Measurements from ENCODE around the gene RNASEH2A. TPM values are rescaled to one million over a fixed set of nuclear protein-coding genes. Genes with fewer than 3 reads are reported as not detected.

The RNASEH2A gene
- total and polyA plus RNA-seq, 4 experiments from 2014 or later: 10.5 to 23.5 (median 14.7) TPM

- intact Hi-C loops (cut with micrococcal nuclease): loop anchor here (5.0 kb wide), 3 partner anchors 154 to 1054 kb away; partner anchors contain the start of genes IER2, RAD23A and STX10
- Mint-ChIP-seq H3K36me3 (peaks cover 7 to 28% of the 10 kb centered on the region in 2 donors), H3K4me1 (peaks cover 31 to 61% (median 40%) of the 10 kb centered on the region in 4 donors), H3K9me3 (peaks cover 0 to 24% (median 0%) of the 10 kb centered on the region in 8 donors), H3K4me3 (peak overlapping the region; percentile 92 to 98 (median 95)), H3K27me3 (no peaks in the 10 kb centered on the region), H3K27ac (peak overlapping the region in 6 of 7 donors; percentile 99 to 100 (median 100))
- Histone ChIP-seq H3K9me3 (ENCODE audit: control insufficient read depth in 1 of 2, low read length in 2 of 2) (no peaks in the 10 kb centered on the region), H3K36me3 (ENCODE audit: insufficient read depth, low read length) (peaks cover 4% of the 10 kb centered on the region), H3K4me1 (ENCODE audit: insufficient read depth, low read length) (peaks cover 50% of the 10 kb centered on the region), H3K4me3 (ENCODE audit: low read length in 2 of 2) (peak overlapping the region; percentile 88 to 100), H3K27ac (ENCODE audit: low read depth, low read length) (peak overlapping the region; percentile 100), H3K27me3 (ENCODE audit: insufficient read depth, low read length) (no peaks in the 10 kb centered on the region)
- peak in 1 of 5 donors; percentile 57 for DNase-seq
- ChIA-PET POLR2A (ENCODE audit: partially characterized antibody) (interaction anchor here (0.6 to 20.0 kb wide), 27 partner anchors 10 to 1725 kb away, joined by 3 to 1162 read pairs (median 4); partner anchors contain the start of genes CALR, DHPS, DNAJB1 and FBXW9), CTCF (ENCODE audit: partially characterized antibody) (interaction anchor here (0.8 to 17.4 kb wide), 7 partner anchors 9 to 141 kb away, joined by 3 to 906 read pairs (median 5); partner anchors contain the start of genes DHPS, FARSA, HOOK2 and THSD8)
These were observed 13.5 kb upstream of the RNASEH2A start for GRCh38 chr19:12792853-12793289.

GRCh38 chr19:12793290-12794195, 12.8 kb upstream of the RNASEH2A start:
- intact Hi-C loops (cut with micrococcal nuclease): loop anchor here (5.0 kb wide), 3 partner anchors 154 to 1054 kb away; partner anchors contain the start of genes IER2, RAD23A and STX10
- POLR2A ChIA-PET (ENCODE audit: partially characterized antibody): interaction anchor here (0.6 to 20.0 kb wide), 22 partner anchors 9 to 1725 kb away, joined by 3 to 1162 read pairs (median 8); partner anchors contain the start of genes DHPS, DNAJB1, FBXW9 and GCDH
- no peaks in the 10 kb centered on the region for H3K27me3 ChIP-seq (ENCODE audit: insufficient read depth, low read length)
- no peaks in the 10 kb centered on the region for H3K9me3 ChIP-seq (ENCODE audit: control insufficient read depth in 1 of 2, low read length in 2 of 2)
- H3K27ac ChIP-seq (ENCODE audit: low read depth, low read length): peak overlapping the region; percentile 100
- CTCF ChIA-PET (ENCODE audit: partially characterized antibody): interaction anchor here (0.8 to 17.4 kb wide), 7 partner anchors 9 to 140 kb away, joined by 3 to 906 read pairs (median 5); partner anchors contain the start of genes DHPS, FARSA, HOOK2 and THSD8
- peaks cover 30 to 55% (median 36%) of the 10 kb centered on the region in 4 donors for H3K4me1 Mint-ChIP-seq
- H3K36me3 ChIP-seq (ENCODE audit: insufficient read depth, low read length): peaks cover 4% of the 10 kb centered on the region
- H3K27ac Mint-ChIP-seq: peak overlapping the region in 6 of 7 donors; percentile 99 to 100 (median 100)
- DNase-seq: peak; percentile 95 to 98 (median 97)
- H3K36me3 Mint-ChIP-seq: peaks cover 7 to 28% of the 10 kb centered on the region in 2 donors
- H3K4me3 ChIP-seq (ENCODE audit: low read length in 2 of 2): peak overlapping the region; percentile 88 to 100
- H3K9me3 Mint-ChIP-seq: peaks cover 0 to 24% (median 0%) of the 10 kb centered on the region in 8 donors
- peaks cover 47% of the 10 kb centered on the region for H3K4me1 ChIP-seq (ENCODE audit: insufficient read depth, low read length)
- no peaks in the 10 kb centered on the region for H3K27me3 Mint-ChIP-seq
- H3K4me3 Mint-ChIP-seq: peak overlapping the region; percentile 92 to 98 (median 95)

GRCh38 chr19:12794196-12794941, 12.0 kb upstream of the RNASEH2A start:
- Mint-ChIP-seq H3K36me3 (peaks cover 7 to 30% of the 10 kb centered on the region in 2 donors), H3K4me3 (peak overlapping the region; percentile 62 to 88 (median 84)), H3K27ac (peak overlapping the region in 6 of 7 donors; percentile 93 to 99 (median 98)), H3K9me3 (peaks cover 0 to 24% (median 0%) of the 10 kb centered on the region in 8 donors), H3K4me1 (peaks cover 25 to 46% (median 31%) of the 10 kb centered on the region in 4 donors), H3K27me3 (no peaks in the 10 kb centered on the region)
- Histone ChIP-seq H3K4me1 (ENCODE audit: insufficient read depth, low read length) (peaks cover 39% of the 10 kb centered on the region), H3K36me3 (ENCODE audit: insufficient read depth, low read length) (peaks cover 4% of the 10 kb centered on the region), H3K27me3 (ENCODE audit: insufficient read depth, low read length) (no peaks in the 10 kb centered on the region), H3K4me3 (ENCODE audit: low read length in 2 of 2) (peak overlapping the region; percentile 11 to 100), H3K27ac (ENCODE audit: low read depth, low read length) (peak overlapping the region; percentile 100), H3K9me3 (ENCODE audit: control insufficient read depth in 1 of 2, low read length in 2 of 2) (no peaks in the 10 kb centered on the region)
- ChIA-PET POLR2A (ENCODE audit: partially characterized antibody) (interaction anchor here (4.3 to 20.0 kb wide), 6 partner anchors 8 to 72 kb away, joined by 26 to 1162 read pairs (median 61); partner anchors contain the start of genes GET3, HOOK2, PRDX2 and RNASEH2A), CTCF (ENCODE audit: partially characterized antibody) (interaction anchor here (0.8 to 17.4 kb wide), 5 partner anchors 24 to 118 kb away, joined by 5 to 906 read pairs (median 13); partner anchors contain the start of genes HOOK2 and TNPO2)
- intact Hi-C loops (cut with micrococcal nuclease): loop anchor here (5.0 kb wide), 3 partner anchors 153 to 1053 kb away; partner anchors contain the start of genes IER2, RAD23A and STX10
- peak in 3 of 5 donors; percentile 43 to 64 (median 57) for DNase-seq

GRCh38 chr19:12794971-12795381, 11.4 kb upstream of the RNASEH2A start:
- ChIA-PET CTCF (ENCODE audit: partially characterized antibody) (interaction anchor here (0.8 to 17.4 kb wide), 9 partner anchors 8 to 118 kb away, joined by 3 to 906 read pairs (median 5); partner anchors contain the start of genes HOOK2, RNASEH2A and TNPO2), POLR2A (ENCODE audit: partially characterized antibody) (interaction anchor here (1.4 to 20.0 kb wide), 7 partner anchors 8 to 114 kb away, joined by 4 to 1162 read pairs (median 54); partner anchors contain the start of genes GET3, HOOK2, PRDX2 and THSD8)
- Histone ChIP-seq H3K27me3 (ENCODE audit: insufficient read depth, low read length) (no peaks in the 10 kb centered on the region), H3K4me1 (ENCODE audit: insufficient read depth, low read length) (peaks cover 42% of the 10 kb centered on the region), H3K27ac (ENCODE audit: low read depth, low read length) (peak overlapping the region; percentile 100), H3K36me3 (ENCODE audit: insufficient read depth, low read length) (peaks cover 10% of the 10 kb centered on the region), H3K4me3 (ENCODE audit: low read length in 2 of 2) (no peak overlapping the region), H3K9me3 (ENCODE audit: control insufficient read depth in 1 of 2, low read length in 2 of 2) (no peaks in the 10 kb centered on the region)
- H3K4me1 Mint-ChIP-seq: peaks cover 26 to 50% (median 34%) of the 10 kb centered on the region in 4 donors
- intact Hi-C loops (cut with micrococcal nuclease): loop anchor here (5.0 kb wide), 4 partner anchors 52 to 1052 kb away; partner anchors contain the start of genes IER2, RAD23A and STX10
- H3K9me3 Mint-ChIP-seq: peaks cover 0 to 24% (median 0%) of the 10 kb centered on the region in 8 donors
- H3K27ac Mint-ChIP-seq: peak overlapping the region in 6 of 7 donors; percentile 93 to 99 (median 98)
- peaks cover 7 to 34% of the 10 kb centered on the region in 2 donors for H3K36me3 Mint-ChIP-seq
- no peak for DNase-seq
- peak overlapping the region; percentile 62 to 88 (median 84) for H3K4me3 Mint-ChIP-seq
- H3K27me3 Mint-ChIP-seq: no peaks in the 10 kb centered on the region

- DNase-seq: peak; percentile 79 to 84 (median 79)
- Histone ChIP-seq H3K4me3 (ENCODE audit: low read length in 2 of 2) (peak overlapping the region in 1 of 2 donors; percentile 42), H3K9me3 (ENCODE audit: control insufficient read depth in 1 of 2, low read length in 2 of 2) (no peaks in the 10 kb centered on the region), H3K36me3 (ENCODE audit: insufficient read depth, low read length) (peaks cover 14% of the 10 kb centered on the region), H3K27ac (ENCODE audit: low read depth, low read length) (peak overlapping the region; percentile 42), H3K27me3 (ENCODE audit: insufficient read depth, low read length) (no peaks in the 10 kb centered on the region), H3K4me1 (ENCODE audit: insufficient read depth, low read length) (peaks cover 42% of the 10 kb centered on the region)
- H3K27ac Mint-ChIP-seq: peak overlapping the region in 6 of 7 donors; percentile 95 to 99 (median 97)
- intact Hi-C loops (cut with micrococcal nuclease): loop anchor here (1.0 to 5.0 kb wide), 6 partner anchors 19 to 79 kb away; partner anchors contain the start of gene GET3
- peak overlapping the region; percentile 59 to 89 (median 82) for H3K4me3 Mint-ChIP-seq
- ChIA-PET POLR2A (ENCODE audit: partially characterized antibody) (interaction anchor here (0.6 to 20.0 kb wide), 11 partner anchors 9 to 115 kb away, joined by 3 to 1162 read pairs (median 11); partner anchors contain the start of genes GET3, HOOK2, RNASEH2A and TNPO2), CTCF (ENCODE audit: partially characterized antibody) (interaction anchor here (0.6 to 17.4 kb wide), 28 partner anchors 9 to 402 kb away, joined by 3 to 906 read pairs (median 4); partner anchors contain the start of genes CALR, FBXW9, GET3 and HOOK2)
- peaks cover 0 to 22% (median 0%) of the 10 kb centered on the region in 8 donors for H3K9me3 Mint-ChIP-seq
- H3K27me3 Mint-ChIP-seq: no peaks in the 10 kb centered on the region
- H3K4me1 Mint-ChIP-seq: peaks cover 25 to 51% (median 34%) of the 10 kb centered on the region in 4 donors
- H3K36me3 Mint-ChIP-seq: peaks cover 7 to 31% of the 10 kb centered on the region in 2 donors
These were observed 10.0 kb upstream of the RNASEH2A start for GRCh38 chr19:12796146-12797071.

Measured in CD4-positive, alpha-beta memory T cell (primary cell).